HG02610 (cell line): ENCODE results near the gene BARX1.

ENCODE experiments used
- ATAC-seq: cut with Tn5 transposase; IDR thresholded peaks from one replicate; pipeline ENCODE4 v1.9.1; 2021; ENCODE audit warnings: mild to moderate bottlenecking, moderate library complexity; ENCODE audit not compliant: unreplicated experiment

The BARX1 gene

DNA sequence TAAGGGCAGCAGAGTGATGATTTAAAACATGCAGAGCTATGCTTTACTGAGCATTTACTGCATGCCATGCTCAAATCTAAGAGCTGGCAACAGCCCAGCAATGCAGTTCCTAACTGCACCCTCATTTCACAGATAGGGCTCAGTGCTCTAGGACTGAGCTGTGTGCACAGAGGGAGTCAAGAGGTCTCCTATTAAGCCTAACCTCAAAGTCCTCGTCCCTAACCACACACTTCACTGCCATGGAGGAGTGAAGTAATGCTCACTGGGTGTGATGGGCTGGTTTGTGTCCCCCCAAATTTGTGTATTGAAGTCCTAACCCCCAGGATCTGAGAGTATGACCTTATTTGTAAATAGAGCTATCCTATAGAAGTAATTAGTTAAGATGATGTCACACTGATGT is 25.9 kb downstream of the BARX1 start:
- ATAC-seq = no peak

DNA sequence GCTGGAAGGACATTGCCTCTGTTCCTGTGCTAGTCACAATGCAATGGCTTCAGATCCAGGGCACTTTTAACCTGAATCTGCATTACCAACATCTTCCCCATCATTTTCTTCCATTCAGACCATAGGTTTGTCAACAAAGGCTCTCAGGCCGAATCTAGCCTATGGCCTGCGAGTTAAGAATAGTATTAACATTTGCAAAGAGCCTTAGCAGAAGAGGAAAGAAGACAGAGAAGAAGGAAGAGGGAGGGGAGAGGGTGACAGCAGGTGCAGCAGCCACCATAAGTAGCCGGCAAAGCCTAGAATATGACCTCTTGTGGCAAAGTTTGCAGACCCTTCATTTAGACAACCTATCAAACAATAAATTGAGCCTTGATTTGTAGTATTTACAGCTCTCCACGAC is 32.6 kb downstream of the BARX1 start:
- no peak for ATAC-seq

DNA sequence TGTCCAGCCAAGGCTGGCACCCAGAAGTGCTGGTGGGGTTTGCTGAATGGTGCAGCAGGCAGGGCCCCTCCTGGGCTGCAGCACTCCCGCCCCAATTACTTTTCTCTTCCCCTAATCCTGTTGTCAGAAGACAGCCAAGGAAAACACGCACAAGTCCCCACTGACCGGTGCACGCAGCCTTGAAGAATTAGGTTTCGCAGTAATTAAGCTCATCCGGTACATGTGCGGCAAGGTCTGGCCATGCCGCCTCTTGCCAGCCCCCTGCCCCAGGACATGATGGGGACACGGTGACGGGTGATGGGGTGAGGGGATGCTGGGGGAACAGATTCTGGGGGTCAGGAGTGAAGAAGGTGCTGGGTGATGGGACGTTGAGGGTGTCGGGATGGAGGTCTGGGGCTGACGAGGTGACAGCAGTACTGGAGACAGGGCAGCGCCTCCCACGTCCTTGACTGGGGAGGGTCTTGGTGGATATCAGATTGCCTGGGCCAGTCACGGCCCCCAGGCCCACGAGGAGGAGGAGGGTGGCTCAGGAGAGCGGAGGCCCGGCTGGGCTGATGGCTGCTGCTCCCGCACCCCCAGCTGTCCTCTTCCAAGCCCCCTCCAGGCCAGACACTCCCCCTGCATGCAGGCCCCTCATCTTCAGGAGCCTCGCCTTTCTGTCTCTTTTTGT is 34.9 kb downstream of the BARX1 start:
- no peak for ATAC-seq

DNA sequence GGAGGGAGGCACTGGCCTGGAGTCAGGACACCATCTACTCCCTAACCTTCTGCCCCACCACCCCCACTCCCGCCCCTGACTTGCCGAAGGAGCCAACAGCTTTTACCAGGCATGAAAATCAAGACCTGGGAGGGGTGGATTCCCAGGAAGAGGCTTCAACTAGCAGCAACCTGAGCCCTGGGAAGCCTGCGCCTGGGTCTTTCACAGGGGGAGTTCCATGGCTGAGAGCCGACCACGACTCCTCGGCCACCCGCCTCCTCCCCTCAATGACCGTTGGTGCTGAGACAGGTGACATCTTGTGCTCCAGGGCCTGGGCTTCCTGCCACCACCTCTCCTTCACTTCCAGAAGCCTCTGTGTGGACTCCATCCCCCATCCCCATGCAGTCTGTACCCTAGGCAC is 37.1 kb downstream of the BARX1 start:
- ATAC-seq = no peak

DNA sequence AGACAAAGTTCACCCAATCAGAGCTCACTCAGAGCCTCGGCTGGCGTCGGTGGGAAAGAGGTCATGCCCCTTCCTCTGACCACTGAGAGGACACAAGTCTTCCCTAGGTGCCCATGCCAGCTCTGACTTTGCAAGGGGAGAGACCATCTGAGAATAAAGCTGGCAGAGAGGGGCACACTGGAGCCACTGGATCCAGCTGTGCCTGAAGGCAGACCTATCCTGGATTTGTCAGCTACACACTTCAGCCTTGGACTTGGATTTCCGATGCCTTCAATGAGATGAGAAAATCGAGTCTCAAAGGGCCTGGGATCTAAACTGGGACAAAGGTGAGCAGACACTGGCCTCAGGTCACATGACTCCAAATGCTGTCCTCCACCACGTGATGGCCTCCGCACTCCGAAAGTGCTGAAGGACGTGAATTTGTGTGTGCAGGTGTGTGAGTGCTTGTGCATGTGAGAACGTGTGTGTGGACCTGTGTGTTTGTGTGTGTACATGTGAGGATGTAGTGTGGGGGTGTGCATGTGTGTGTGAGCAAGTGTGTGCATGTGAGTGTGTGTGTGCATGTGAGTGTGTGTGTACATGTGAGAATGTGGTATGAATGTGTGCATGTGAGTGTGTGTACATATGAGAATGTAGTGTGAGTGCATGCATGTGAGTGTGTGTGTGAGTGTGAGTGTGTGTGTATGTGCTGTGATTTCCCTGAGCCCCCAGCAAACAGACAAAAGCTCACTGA is 37.9 kb downstream of the BARX1 start:
- ATAC-seq = no peak

DNA sequence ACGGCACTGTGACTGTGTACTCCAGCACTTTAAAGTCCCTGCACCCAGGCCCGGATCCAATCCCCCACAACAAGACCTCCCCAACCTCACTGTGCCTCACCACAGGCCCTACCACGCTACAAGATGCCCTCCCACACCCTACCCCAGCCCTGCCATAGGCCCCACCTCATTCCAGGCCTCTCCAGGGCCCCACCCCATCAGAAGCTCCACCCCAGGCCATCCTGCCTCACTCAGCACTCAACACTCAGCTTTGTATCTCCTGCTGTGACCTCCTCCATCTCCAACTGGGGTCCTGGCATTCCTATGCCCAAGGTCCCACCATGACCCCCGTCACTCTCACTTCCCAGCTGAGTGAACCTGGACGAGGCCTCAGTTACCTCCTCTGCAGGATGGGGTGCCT is 38.8 kb downstream of the BARX1 start:
- ATAC-seq = no peak

DNA sequence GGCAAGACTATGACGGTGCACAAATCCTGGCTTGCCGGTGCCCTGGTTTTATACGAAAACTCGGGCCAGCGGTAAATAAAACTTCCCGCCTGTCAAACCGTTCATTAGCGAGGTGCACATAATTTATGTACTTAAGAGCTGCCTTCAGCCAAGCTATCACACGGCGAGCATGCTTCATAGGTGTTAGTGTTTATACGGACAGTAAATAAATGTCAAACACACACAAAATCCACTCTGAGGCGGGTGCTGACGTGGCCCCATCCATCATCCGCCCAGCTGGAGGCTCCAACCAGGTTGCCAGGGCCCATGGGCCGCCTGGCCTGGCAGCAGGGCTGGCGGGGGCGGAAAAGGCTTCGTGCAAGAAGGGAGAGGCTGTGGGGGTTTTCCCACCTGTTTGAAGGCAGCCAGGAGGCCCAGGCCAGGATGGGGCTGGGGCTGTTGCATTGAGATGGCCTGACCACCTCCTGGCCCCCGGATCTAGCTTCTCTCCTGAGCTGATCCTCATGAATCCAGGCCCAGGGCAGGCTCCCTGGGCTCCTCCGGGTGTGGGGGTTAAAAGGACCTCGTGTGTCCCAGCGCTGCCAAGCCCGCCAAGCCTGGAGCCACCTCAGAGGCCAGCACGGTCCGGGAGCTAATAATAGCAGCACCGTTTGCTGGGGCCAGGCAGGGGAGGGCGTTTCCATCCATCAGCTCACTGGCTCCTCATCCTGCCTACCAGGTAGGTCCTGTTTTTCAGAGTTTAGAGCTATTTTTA is 43.2 kb downstream of the BARX1 start:
- no peak for ATAC-seq

DNA sequence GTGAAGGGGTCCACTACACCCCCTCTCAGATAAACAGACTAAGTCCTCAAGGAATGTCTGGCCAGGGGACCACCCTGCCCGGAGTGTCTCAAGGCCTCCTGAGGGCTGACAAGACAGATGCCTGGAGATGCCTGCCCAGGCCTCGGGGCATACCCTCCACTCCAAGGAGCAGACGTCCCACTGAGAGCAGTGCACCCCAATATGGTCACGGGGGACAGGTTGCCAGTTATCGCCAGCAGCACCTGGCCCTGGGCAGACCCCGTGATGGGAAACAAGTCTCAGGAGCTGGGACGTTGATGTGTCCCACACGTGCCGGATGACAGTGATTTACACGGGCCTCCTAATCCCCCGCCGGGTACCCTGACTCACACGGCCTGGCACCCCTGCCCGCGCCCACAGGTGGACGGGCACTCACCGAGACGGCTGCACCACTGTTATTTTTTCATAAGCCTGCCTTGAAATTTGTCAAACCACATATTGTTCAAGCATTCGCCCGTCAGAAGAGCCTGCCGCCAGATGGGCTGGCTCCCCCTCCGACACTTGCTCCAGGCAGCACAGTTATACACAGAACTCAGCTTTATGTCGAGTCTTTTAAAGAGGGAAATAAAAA is 43.9 kb downstream of the BARX1 start:
- no peak for ATAC-seq

DNA sequence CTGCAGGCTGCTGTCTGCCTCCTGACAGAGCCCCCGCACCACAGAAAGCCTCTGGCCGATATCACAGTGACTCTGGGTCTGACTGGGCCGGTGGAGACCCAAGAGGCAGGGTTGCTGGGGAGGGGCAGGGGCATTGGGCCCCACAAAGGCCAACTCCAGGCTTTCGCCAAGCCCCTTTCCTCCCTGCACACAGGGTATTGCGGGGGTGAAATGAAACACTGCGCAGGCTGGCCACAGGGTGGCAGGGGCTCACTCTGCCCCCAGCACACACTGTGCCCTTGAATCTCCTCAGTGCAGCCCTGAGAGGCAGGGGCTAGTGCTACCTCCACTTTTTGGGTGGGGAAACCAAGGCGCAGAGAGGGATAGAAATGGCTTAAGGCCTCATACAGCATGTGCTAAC is 44.6 kb downstream of the BARX1 start:
- no peak for ATAC-seq

DNA sequence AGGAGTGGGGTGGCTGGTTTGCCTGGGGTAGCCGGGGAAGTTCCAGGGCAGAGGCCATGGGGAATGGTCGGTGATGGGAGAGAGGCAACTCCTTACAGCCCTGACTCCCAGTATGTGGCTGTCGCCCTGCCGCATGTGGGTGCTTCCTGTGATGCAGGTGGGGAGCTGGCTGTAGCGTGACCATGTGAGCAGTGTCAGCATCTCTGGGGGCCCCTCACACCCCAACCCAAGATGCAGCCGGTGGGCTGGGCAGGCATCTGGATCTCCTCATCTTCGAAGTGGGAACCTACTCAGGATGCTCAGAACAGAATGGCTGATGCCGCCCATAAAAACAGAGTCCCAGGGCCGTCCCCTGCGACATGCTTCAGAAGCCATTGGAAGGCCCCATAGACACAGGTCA is 45.0 kb downstream of the BARX1 start:
- ATAC-seq = no peak

DNA sequence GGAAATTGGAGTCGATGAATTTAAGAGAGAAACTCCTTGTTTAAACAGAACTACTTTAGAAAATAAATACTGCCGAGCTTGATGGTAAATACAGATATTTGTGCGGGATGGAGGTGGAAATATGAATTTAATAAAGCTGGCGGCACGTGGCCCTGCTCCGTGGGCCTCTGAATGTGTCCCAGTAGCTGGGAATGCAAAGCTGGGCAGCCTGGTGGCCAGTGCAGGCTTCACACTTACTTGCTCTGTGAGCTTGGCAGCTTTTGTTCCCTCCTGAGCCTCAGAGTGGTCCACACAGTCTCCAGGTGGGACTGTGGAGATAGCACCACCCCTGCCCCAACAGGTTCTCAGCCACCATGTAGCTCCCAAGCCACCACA is 45.9 kb downstream of the BARX1 start:
- no peak for ATAC-seq

DNA sequence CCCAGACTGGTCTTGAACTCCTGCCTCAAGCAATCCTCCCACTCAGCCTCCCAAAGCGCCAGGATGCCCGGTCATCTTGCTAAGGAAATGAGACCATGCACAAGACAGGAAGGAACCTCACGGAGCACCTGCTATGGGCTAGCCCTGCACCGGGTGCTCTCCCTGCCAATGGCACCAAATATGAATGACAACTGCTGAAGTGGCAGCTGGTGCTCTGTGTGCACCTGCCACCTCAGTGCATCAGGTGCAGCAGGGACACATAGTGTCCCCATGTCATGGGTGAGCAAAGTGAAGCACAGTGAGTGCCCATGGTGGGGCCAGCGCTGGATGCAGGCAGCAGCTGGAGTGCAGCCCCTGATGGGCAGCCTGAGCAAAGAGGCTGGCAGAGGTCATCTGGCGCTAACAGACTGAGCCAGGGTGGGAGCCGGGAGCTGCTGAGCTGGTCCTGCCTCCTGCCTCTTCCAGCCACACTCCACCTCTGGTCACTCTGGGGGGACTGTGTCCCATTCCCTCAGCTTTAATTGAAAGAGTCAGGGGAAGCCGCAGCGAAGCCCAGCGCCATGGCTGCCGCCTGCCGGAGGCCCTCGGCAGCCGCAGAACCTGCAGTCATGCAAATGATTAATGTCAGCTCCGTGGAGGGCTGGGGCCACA is 46.4 kb downstream of the BARX1 start:
- no peak for ATAC-seq

DNA sequence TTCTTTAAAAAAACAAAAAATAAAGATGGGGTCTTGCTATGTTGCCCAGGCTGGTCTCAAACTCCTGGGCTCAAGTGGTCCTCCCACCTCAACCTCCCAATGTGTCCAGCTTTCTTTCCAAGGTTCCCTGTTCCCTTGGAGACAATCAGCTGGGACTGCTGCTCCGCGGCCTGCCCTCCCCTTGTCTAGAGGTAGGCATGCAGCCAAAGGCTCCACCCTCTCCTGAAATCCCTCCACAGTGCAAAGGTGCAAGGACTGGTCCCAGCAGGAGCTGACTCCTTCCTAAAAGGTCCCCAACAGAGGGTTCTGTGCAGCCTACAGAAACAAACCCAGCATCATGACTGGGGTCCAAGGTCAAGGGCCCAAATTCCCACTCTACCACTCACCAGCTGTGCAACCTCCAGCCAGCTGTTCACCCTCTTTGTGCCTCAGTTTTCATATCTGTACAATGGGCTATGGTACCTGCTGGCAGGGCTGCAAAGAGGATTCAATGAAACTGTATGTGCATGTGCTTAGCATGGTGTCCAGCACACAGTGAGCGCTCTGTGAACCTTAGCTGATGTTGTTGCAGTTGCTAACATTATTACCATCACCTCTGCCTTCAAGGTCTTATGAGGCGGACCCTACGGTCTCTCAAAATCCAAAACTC is 47.5 kb downstream of the BARX1 start:
- no peak for ATAC-seq

DNA sequence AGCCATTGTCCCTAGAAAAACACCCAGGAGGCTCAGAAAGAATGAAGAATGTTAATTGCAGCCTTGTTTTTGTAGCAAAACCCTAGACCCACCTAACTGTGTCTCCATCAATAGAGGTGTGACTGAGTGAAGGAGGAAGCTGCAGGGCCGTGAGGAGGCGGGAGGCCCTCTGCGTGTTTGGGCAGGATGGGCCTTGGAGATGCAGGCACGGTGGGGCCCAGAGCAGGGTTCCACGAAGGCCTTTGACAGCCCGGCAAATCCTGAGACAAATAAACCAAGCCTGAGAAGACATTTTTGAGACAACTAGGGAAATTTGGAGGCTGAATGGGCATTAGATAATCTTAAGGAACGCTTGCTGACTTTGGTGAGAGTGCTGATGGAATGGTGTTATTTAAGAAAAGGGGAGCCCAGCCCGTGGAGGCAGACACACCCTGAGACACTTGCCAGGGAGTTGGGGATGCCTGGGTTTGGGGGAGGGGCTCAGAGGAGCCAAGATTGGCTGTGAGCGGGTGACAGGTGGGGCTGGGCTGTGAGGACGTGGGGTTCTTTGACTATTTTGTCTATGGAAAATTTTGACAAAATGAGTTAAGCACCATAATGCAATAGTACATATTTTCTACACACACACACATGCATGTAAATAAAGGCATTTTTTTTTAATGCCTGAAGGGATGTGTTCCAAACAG is 48.8 kb downstream of the BARX1 start:
- no peak for ATAC-seq

DNA sequence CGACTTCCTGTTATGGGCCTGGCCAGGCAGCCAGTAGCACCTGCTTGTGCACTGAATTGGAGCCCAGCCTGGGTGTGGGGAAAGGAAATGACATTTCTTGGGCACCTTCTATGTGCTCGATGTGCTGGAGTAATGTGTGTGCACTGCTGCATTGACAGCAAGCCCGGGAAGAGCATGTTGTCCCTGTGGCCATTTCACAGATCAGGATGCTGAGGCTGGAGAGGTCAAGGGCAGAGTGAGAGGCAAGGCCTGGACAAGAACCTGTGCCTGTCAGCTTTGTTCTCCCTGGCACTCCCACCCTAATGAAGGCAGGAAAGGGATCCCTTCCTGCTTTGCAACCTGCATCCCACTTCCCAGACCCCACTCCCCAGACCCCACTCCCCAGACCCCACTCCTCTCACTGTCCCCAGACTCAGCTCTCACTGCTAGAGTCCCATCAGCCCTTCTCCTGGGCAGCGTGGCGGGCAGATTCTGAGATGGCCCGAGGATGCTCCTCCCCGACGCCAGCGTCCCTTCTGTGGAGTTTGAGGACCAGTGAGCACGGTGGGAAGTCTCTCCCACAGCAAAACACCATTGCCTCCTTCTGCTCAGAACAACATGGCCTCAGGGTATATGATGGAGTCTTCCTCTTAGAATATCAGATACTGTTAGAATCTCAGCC is 49.6 kb downstream of the BARX1 start:
- no peak for ATAC-seq

DNA sequence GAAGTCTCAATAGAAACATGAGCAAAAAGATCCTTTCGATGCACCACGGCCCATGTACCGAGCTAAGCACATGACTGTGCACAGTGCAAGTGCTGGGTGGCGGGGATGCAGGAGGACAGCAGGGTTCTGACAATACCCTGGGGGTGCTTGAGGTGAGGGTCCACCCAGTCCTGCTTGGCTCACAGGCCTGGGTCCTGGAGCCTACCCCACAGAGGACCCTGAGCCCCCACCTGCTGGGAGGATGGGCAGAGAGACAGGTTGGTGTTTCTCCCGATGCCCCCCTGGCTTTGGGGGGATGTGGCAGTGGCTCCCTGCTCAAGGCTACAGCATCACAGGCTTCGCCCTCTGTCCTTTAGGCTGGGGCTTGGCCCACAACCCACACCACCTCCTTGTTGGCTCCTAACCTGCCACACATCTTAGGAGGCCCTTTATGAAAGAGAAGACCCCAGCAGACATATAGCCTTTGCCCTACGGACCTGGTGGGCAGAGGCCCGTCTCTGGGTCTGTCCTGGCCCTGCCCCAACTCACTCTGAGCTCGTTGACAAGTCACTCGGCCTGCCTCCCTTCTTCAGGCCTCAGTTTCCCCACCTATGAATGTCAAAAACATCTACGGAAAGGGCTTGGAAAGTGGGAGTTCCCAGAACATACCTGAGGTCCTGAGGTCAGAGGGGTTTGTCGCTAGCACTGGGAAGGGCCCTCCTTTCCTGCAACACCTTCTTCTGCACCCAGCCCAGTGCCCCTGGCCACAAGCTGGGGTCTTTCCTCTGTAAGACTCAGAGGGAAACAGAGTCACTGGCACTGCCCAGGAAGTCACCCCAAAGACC is 50.3 kb downstream of the BARX1 start:
- ATAC-seq = no peak

DNA sequence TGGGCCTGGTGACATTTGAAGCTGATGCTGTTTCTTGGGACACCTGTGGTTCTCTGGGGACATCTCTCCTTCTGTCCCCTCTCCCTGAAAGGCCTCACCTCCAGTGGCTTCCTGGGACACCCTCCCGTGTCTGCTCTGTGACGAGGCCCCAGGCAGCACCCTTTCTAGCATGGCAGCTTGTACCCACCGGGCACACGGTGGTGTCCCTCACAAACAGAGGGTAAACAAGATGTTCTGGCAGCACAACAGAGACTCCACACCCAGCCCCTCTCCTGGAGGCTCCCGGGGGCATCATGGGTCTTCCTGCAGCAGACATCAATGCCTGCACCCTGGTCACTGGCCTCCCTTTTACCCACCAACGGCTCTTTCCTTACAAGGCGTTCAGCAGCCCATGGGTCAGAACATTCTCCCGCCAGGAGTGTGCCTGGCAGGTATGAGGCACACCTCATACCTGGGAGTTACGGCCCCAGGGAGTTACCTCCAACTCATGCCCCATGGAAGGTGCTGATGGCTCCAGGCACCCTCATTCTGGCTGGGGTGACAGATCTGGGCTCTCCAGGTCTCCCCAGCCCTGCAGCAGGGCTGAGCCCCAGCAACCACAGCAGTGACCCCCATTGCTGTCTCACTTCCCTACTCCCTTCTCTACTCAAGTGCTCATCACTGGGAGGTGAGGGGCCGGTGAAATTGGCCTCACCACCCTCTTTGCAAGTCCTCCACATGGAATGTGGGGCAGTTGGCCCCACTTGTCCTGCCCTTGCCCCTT is 51.1 kb downstream of the BARX1 start:
- no peak for ATAC-seq
